ENCODE measurements around the gene FHIT.

FHIT gene

GRCh38 chr3:60199306-60199705 lies 1051.9 kb downstream of the FHIT start:
- Mint-ChIP-seq H3K4me1 (no peaks in the 10 kb centered on the region), H3K4me3 (no peak overlapping the region), H3K27me3 (no peaks in the 10 kb centered on the region), H3K9me3 (peaks cover 7 to 12% of the 10 kb centered on the region in 2 donors), H3K27ac (peak overlapping the region in 1 of 2 donors; percentile 13)
- no peak for ATAC-seq
- DNase-seq: no peak

DNA sequence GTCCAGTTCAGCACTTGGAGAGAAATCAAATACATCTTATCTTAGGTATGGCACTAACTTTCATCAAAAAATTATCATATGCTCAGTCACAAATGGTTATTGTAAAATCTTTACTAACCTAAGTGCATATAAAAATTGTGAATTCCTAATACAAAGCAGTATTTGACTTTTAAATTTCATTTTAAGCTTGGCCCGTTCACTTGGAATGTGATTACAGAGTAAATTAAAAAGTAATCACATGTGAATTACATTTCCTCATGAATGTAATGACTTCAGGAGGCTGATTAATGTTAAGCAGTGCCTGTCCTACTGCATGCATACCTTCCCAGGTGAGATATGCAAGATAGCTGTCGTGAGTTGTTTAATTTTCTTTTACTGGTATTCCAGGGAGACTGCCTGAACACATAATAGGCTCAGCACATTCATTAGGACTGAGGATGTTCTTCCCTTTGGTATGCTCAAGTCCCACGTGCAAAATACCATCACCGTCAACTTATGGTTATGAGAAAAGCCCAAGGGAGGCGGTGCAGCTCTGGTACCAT lies 1053.0 kb downstream of the FHIT start:
- no peak overlapping the region for H3K4me3 Mint-ChIP-seq
- peaks cover 7 to 14% of the 10 kb centered on the region in 2 donors for H3K9me3 Mint-ChIP-seq
- peaks cover under 1% of the 10 kb centered on the region for H3K4me1 Mint-ChIP-seq
- H3K27me3 Mint-ChIP-seq: no peaks in the 10 kb centered on the region
- DNase-seq (no peak), ATAC-seq (no peak)
- H3K27ac Mint-ChIP-seq: no peak overlapping the region

GRCh38 chr3:60192297-60193114 lies 1058.7 kb downstream of the FHIT start:
- Mint-ChIP-seq H3K27me3 (no peaks in the 10 kb centered on the region), H3K4me3 (peak overlapping the region; percentile 39 to 62), H3K9me3 (peaks cover 0 to 10% of the 10 kb centered on the region in 2 donors), H3K4me1 (peaks cover 29% of the 10 kb centered on the region), H3K27ac (peak overlapping the region; percentile 48 to 92)
- ATAC-seq (peak; percentile 94), DNase-seq (peak; percentile 31 to 60)

- Mint-ChIP-seq H3K27me3 (no peaks in the 10 kb centered on the region), H3K9me3 (peaks cover 6 to 10% of the 10 kb centered on the region in 2 donors), H3K4me1 (peaks cover 29% of the 10 kb centered on the region), H3K27ac (peak overlapping the region; percentile 59 to 94), H3K4me3 (peak overlapping the region in 1 of 2 donors; percentile 53)
- ATAC-seq: peak; percentile 31
- peak in 1 of 2 donors; percentile 32 for DNase-seq
Observed at GRCh38 chr3:60190073-60190472, 1061.2 kb downstream of the FHIT start.

GRCh38 chr3:60189304-60189703 lies 1061.9 kb downstream of the FHIT start:
- H3K27ac Mint-ChIP-seq: no peak overlapping the region
- H3K4me1 Mint-ChIP-seq: peaks cover 29% of the 10 kb centered on the region
- no peak for DNase-seq
- H3K9me3 Mint-ChIP-seq: peaks cover 2 to 6% of the 10 kb centered on the region in 2 donors
- H3K4me3 Mint-ChIP-seq: peak overlapping the region in 1 of 2 donors; percentile 9
- ATAC-seq: no peak
- no peaks in the 10 kb centered on the region for H3K27me3 Mint-ChIP-seq

DNA sequence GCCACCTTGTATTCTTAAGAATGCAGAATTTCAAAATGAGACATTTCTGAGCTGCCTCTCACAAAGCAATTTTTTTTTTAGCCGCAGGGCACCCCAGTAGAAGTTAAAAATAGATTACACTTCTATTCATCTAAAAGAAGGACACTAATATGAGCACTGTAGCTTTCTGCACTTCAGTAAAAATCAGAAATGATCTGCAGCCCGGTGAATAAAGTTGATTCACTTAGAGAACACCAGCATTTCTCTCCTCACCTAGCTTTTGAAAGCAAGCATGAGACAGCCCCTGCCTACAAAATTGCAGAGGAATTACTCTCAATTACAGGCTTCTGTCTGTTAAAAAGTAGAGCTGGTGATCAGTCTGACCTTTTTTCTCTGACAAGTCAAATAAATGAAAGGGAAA lies 1062.4 kb downstream of the FHIT start:
- H3K27ac Mint-ChIP-seq: no peak overlapping the region
- ATAC-seq: no peak
- no peaks in the 10 kb centered on the region for H3K27me3 Mint-ChIP-seq
- no peak overlapping the region for H3K4me3 Mint-ChIP-seq
- DNase-seq: no peak
- H3K9me3 Mint-ChIP-seq: peaks cover 0 to 6% of the 10 kb centered on the region in 2 donors
- H3K4me1 Mint-ChIP-seq: peaks cover 29% of the 10 kb centered on the region

DNA sequence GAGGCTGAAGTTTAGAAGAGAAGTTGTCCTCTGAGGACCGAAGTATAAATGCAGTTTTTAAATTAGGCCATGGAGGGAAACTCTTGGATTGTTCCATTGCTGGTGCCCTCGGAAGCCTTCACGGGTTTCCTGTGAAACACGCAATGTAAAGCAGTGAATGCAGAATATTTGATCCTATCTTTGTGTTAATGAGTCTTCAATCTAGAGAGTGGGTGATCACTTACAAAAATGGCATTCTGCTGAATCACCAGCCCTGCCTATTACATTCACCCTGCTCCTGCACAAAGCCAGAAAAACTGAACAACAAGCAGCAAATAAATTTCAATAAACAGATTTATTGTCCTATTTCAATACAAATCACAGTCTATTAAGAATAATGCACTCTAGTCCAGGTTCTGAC lies 1063.9 kb downstream of the FHIT start:
- H3K4me3 Mint-ChIP-seq: no peak overlapping the region
- no peaks in the 10 kb centered on the region for H3K27me3 Mint-ChIP-seq
- no peak overlapping the region for H3K27ac Mint-ChIP-seq

DNA sequence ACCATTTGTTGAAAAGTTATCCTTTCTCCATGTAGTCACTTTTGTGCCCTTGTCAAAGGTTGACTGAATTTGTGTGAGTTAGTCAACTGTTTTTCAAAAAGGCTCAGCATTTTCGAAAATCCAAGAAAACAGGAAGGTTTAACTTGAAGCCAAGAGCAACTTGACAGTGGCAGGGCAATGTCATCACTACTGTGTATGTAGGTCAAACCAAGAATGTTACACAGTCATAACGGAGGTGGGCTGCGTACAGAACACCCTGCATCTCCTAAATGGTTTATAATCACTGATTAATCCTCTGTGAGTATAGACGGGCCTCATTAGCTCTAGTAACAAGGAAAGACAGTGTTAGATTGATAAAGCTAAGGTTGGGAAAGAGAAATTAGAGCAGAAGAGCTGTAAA lies 1064.9 kb downstream of the FHIT start:
- Mint-ChIP-seq H3K4me3 (no peak overlapping the region), H3K27me3 (no peaks in the 10 kb centered on the region), H3K27ac (no peak overlapping the region), H3K4me1 (peaks cover 12% of the 10 kb centered on the region), H3K9me3 (peaks cover 0 to 6% of the 10 kb centered on the region in 2 donors)
- ATAC-seq (peak; percentile 45), DNase-seq (no peak)

More for the DNA sequence above, 1063.9 kb downstream of the FHIT start:
- Mint-ChIP-seq H3K4me1 (peaks cover 19% of the 10 kb centered on the region), H3K9me3 (peaks cover 0 to 6% of the 10 kb centered on the region in 2 donors)
- no peak for DNase-seq
- no peak for ATAC-seq

DNA sequence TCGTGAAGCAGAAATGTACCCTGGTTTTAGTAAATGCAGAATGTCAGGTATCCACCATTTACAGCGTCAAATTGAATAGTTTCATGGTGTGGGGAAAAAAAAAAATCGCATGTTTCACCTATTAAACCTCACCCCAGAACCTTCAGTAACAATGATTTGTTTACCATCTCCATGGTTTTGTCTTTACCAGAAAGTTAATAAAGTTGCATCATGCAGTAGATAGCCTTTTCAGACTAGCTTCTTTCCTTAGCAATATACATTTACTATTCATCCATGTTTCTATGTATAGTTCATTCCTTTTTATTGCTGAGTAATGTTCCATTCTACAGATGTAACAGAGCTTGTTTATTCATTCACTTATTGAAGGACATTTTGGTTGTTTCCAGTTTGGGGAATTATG lies 1066.1 kb downstream of the FHIT start:
- peaks cover 9% of the 10 kb centered on the region for H3K4me1 Mint-ChIP-seq
- H3K27me3 Mint-ChIP-seq: no peaks in the 10 kb centered on the region
- ATAC-seq (no peak), DNase-seq (no peak)
- H3K9me3 Mint-ChIP-seq: peaks cover 0 to 6% of the 10 kb centered on the region in 2 donors
- no peak overlapping the region for H3K27ac Mint-ChIP-seq
- H3K4me3 Mint-ChIP-seq: no peak overlapping the region

DNA sequence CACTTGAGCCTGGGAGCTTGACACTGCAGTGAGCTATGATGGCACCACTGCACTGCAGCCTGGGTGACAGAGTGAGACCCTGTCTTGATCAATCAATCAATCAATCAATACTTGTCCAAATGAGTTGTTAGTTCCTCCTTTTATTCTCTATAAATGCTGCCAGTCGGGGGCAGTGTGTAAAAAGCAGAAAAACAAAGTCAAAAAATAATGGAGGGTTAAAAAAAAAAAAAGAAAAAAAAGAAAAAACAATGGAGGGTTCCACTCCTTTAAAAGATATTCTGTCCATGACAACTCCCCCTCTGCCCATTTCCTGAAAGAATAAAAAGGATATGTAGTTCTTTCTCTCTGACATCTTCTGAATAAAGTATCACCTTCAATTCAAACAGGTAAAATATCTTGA lies 1068.6 kb downstream of the FHIT start:
- Mint-ChIP-seq H3K4me1 (no peaks in the 10 kb centered on the region), H3K9me3 (peaks cover 0 to 6% of the 10 kb centered on the region in 2 donors), H3K27ac (peak overlapping the region; percentile 13 to 34), H3K27me3 (no peaks in the 10 kb centered on the region), H3K4me3 (no peak overlapping the region)
- DNase-seq: no peak
- ATAC-seq: no peak

DNA sequence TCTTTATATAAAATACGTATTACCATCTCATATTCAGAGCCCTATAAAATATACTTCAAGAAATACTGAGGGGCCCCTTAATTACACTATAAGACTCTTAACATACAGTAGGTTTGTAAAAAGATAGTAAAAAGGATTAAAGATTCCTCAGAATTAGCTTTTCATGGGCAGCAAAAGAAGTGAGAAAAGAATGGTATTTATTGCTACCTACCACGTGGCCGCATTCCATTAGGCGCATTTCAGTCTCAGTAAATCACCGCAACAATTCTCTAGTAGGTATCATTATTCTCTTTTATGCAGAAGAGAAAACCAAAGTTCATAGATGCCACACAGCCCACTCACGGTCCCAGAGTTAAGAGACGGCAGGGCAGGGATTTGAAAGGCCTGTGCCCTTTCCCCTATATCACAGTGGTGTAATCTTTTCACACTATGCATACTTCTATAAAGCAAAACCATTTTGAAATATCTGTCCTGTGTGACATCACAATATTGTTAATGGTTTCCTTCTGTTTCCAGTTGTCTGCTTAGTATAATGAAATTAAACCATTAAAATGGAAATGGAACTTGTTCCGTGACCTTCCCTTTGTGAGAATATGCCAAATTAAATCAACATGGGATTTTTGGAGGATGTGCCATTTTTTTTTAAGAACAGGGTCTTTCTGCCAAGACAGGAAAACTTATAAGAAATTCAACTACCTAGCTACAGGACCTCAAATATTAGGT lies 1072.2 kb downstream of the FHIT start:
- Mint-ChIP-seq H3K4me3 (no peak overlapping the region), H3K9me3 (no peaks in the 10 kb centered on the region), H3K27ac (no peak overlapping the region), H3K4me1 (peaks cover 7% of the 10 kb centered on the region), H3K27me3 (no peaks in the 10 kb centered on the region)
- ATAC-seq (no peak), DNase-seq (no peak)

GRCh38 chr3:60177726-60178125 lies 1073.5 kb downstream of the FHIT start:
- no peaks in the 10 kb centered on the region for H3K27me3 Mint-ChIP-seq
- H3K9me3 Mint-ChIP-seq: no peaks in the 10 kb centered on the region
- H3K27ac Mint-ChIP-seq: no peak overlapping the region
- H3K4me1 Mint-ChIP-seq: peaks cover 7% of the 10 kb centered on the region
- no peak for DNase-seq
- no peak for ATAC-seq
- no peak overlapping the region for H3K4me3 Mint-ChIP-seq

DNA sequence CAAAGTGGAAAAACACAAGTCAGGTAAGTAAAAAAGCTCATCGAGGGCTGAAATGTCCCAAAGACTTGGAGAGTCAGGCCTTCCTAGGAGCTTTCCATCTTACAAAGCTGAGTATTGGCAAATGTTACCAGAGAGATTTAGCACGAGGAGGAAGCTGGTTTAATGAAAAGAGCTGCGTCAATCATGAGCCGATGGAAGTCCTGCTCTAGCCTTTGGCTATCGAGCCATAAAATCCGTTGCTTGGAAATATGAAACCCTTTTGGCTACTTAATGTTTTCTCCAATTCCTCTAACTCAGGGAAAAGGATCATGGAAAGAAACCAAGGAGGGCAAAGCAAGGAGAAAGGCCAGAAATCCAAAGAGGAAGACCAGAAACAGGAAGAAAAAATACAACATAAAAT lies 1074.6 kb downstream of the FHIT start:
- no peak overlapping the region for H3K4me3 Mint-ChIP-seq

DNA sequence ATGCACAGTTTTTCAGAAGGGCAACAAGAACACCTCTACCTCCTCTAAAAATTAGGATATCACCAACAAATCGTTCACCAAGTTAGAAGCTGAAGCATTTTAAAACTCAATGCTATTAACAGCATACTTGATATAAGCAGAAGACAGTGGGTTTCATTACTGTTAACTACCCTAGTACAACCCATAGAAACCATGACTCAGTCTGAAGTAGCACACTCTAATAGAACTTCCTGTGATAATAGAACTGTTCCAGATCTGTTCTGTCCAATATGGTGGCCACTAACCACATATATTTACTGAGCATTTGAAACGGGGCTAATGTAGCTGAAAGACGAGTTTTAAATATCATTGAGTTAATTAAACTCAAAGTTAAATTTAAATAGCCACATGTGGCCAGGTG lies 1075.6 kb downstream of the FHIT start:
- Mint-ChIP-seq H3K4me3 (no peak overlapping the region), H3K9me3 (no peaks in the 10 kb centered on the region), H3K4me1 (peaks cover 7% of the 10 kb centered on the region), H3K27ac (no peak overlapping the region), H3K27me3 (no peaks in the 10 kb centered on the region)
- no peak for DNase-seq
- peak; percentile 80 for ATAC-seq

More for the DNA sequence above, 1074.6 kb downstream of the FHIT start:
- DNase-seq (no peak), ATAC-seq (no peak)
- Mint-ChIP-seq H3K27ac (no peak overlapping the region), H3K4me1 (peaks cover 7% of the 10 kb centered on the region), H3K27me3 (no peaks in the 10 kb centered on the region), H3K9me3 (no peaks in the 10 kb centered on the region)

GRCh38 chr3:60169755-60170154 lies 1081.5 kb downstream of the FHIT start:
- no peak for ATAC-seq
- Mint-ChIP-seq H3K4me1 (no peaks in the 10 kb centered on the region), H3K9me3 (no peaks in the 10 kb centered on the region), H3K27ac (no peak overlapping the region), H3K27me3 (no peaks in the 10 kb centered on the region), H3K4me3 (no peak overlapping the region)
- DNase-seq: no peak

DNA sequence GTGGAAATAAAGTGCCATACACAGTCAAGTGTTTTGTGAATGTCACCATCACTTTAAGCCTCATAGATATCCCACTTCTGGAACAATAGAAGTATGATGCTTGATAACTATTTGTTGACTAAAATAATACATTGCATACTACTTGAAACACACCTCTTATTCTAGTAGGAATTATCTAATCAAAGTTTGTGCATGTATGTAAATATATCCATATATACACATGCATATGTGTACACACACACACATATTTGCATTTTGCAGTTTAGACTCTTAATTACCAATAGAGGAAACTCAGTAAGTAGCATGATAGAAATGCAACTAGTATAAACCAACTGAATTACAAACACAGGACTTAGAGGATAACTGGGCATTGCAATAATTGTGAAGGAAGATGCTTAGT lies 1084.1 kb downstream of the FHIT start:
- no peak for DNase-seq
- no peak overlapping the region for H3K4me3 Mint-ChIP-seq

More for the DNA sequence above, 1084.1 kb downstream of the FHIT start:
- Mint-ChIP-seq H3K27me3 (no peaks in the 10 kb centered on the region), H3K9me3 (no peaks in the 10 kb centered on the region), H3K27ac (peak overlapping the region in 1 of 2 donors; percentile 67), H3K4me1 (no peaks in the 10 kb centered on the region)
- no peak for ATAC-seq
